GM19328 (cell line): Measurements from ENCODE around the gene ITGA11.
A peak's percentile ranks its signal among the peaks of the same experiment; 100 is the strongest.

Experiments used
- ATAC-seq: cut with Tn5 transposase; IDR thresholded peaks from one replicate; pipeline ENCODE4 v1.9.1; 2021; ENCODE audit warnings: mild to moderate bottlenecking, moderate library complexity; ENCODE audit not compliant: unreplicated experiment

Gene ITGA11

GRCh38 chr15:68298336-68298735 lies 133.6 kb downstream of the ITGA11 start:
- no peak for ATAC-seq

GRCh38 chr15:68295014-68295805 lies 136.8 kb downstream of the ITGA11 start:
- no peak for ATAC-seq

GRCh38 chr15:68292967-68293366 lies 139.0 kb downstream of the ITGA11 start:
- no peak for ATAC-seq

GRCh38 chr15:68292157-68292781 lies 139.7 kb downstream of the ITGA11 start:
- no peak for ATAC-seq

GRCh38 chr15:68290715-68291114 lies 141.2 kb downstream of the ITGA11 start:
- ATAC-seq: no peak

GRCh38 chr15:68289621-68290352 lies 142.2 kb downstream of the ITGA11 start:
- ATAC-seq: no peak

- ATAC-seq: no peak
Measured at GRCh38 chr15:68289057-68289456, 142.9 kb downstream of the ITGA11 start.

GRCh38 chr15:68286256-68286655 lies 145.7 kb downstream of the ITGA11 start:
- no peak for ATAC-seq

GRCh38 chr15:68285259-68285980 lies 146.5 kb downstream of the ITGA11 start:
- ATAC-seq: no peak

- ATAC-seq: no peak
Measured at GRCh38 chr15:68284616-68285258, 147.2 kb downstream of the ITGA11 start.

- ATAC-seq: no peak
Measured at GRCh38 chr15:68283401-68283800, 148.6 kb downstream of the ITGA11 start.

GRCh38 chr15:68281008-68281407 lies 151.0 kb downstream of the ITGA11 start:
- ATAC-seq: no peak

GRCh38 chr15:68279779-68280753 lies 151.9 kb downstream of the ITGA11 start:
- ATAC-seq: no peak

- no peak for ATAC-seq
Measured at GRCh38 chr15:68278595-68279405, 153.2 kb downstream of the ITGA11 start.

- ATAC-seq: no peak
Measured at GRCh38 chr15:68278345-68278594, 153.7 kb downstream of the ITGA11 start.

GRCh38 chr15:68277603-68278344 lies 154.2 kb downstream of the ITGA11 start, which contains the start of gene FEM1B:
Gene FEM1B, plus strand, starts transcription at chr15:68277745. Its CDS starts 673 bp downstream, at chr15:68278418.
- ATAC-seq: peak; percentile 75

- peak; percentile 6 for ATAC-seq
Measured at GRCh38 chr15:68277131-68277602, 154.8 kb downstream of the ITGA11 start.

GRCh38 chr15:68276668-68277067 lies 155.3 kb downstream of the ITGA11 start:
- ATAC-seq: no peak
